GM12878 (cell line): ENCODE results near the gene ARHGEF17. TPM values are rescaled to one million over a fixed set of nuclear protein-coding genes. Genes with fewer than 3 reads are reported as not detected.

Source experiments
- ATAC-seq: fragments of 200-7000 bp; cut with Tn5 transposase; 3 replicates; pipeline ENCODE4 v1.9.1; 2020; ENCODE audit warnings: mild to moderate bottlenecking, moderate library complexity
- BruUV-seq: library from RNA; stranded (reverse); fragments of 400-500 nt; replicated peaks from 2 replicates; lab custom pipeline; 2021; lab: Mats Ljungman, UMichigan
- CTCF ChIA-PET: fragments of 300-600 bp; sonication (Branson Sonifier 250); formaldehyde crosslinking; extraction: SDS; loops from one replicate; lab custom pipeline; 2021; ENCODE audit warnings: inconsistent platforms; lab: Yijun Ruan, JAX
- POLR2A ChIA-PET: fragments of 350-600 bp; formaldehyde crosslinking; extraction: SDS; loops from one replicate; lab custom pipeline; 2021; ENCODE audit warnings: inconsistent platforms; lab: Charles Lee
- RAD21 ChIA-PET: fragments of 300-600 bp; sonication (Branson Sonifier 250); formaldehyde crosslinking; loops from one replicate; lab custom pipeline; 2023; ENCODE audit warnings: antibody characterized with exemption; ENCODE audit not compliant: unreplicated experiment; lab: Charles Lee
- SMC1A ChIA-PET: fragments of 300-600 bp; sonication (Branson Sonifier 250); formaldehyde crosslinking; loops from one replicate; lab custom pipeline; 2023; ENCODE audit not compliant: unreplicated experiment, uncharacterized antibody; lab: Charles Lee
- DNase-seq: peaks from one replicate; pipeline ENCODE4 v3.0.0-alpha.2; 2011; ENCODE audit warnings: low read depth, low spot score
- FAIRE-seq: peaks from 3 replicates; lab custom pipeline; 2011; peaks lifted over from hg19 to GRCh38; lab: Jason Lieb, UNC
- H2AFZ ChIP-seq: 2 replicates; pipeline ENCODE4 v1.6.0; 2011; ENCODE audit warnings: low read depth, low read length, control low read depth; ENCODE audit not compliant: control insufficient read depth
- H3K27ac ChIP-seq: 2 replicates; pipeline ENCODE4 v1.5.1; 2011; ENCODE audit warnings: control low read depth; ENCODE audit not compliant: control insufficient read depth, insufficient read depth
- H3K27me3 ChIP-seq, 2 experiments: replicated peaks in 1 of 2; 2 replicates each; pipeline versions ENCODE4 v1.6.0 to v1.6.1; 2011; ENCODE audit warnings: low read length in 1 of 2; ENCODE audit not compliant: control insufficient read depth in 2 of 2, insufficient read depth in 2 of 2
- H3K36me3 ChIP-seq, 2 experiments: 2 replicates each; pipeline ENCODE4 v1.5.1; 2011; ENCODE audit warnings: low read length in 1 of 2; ENCODE audit not compliant: control insufficient read depth in 2 of 2, insufficient read depth in 2 of 2
- H3K4me1 ChIP-seq: 2 replicates; pipeline ENCODE4 v1.6.1; 2011; ENCODE audit warnings: mild to moderate bottlenecking, low read length, moderate library complexity, mixed read lengths; ENCODE audit not compliant: control insufficient read depth, insufficient read depth
- H3K4me2 ChIP-seq: 2 replicates; pipeline ENCODE4 v1.6.0; 2011; ENCODE audit warnings: control low read depth; ENCODE audit not compliant: control insufficient read depth, insufficient read depth
- H3K4me3 ChIP-seq: fragments of 200-600 bp; sonication (generic); 2 replicates; pipeline ENCODE4 v1.5.1; 2016
- H3K79me2 ChIP-seq: 2 replicates; pipeline ENCODE4 v1.6.0; 2011; ENCODE audit warnings: low read length; ENCODE audit not compliant: control insufficient read depth, insufficient read depth
- H3K9ac ChIP-seq: 2 replicates; pipeline ENCODE4 v1.8.0; 2011; ENCODE audit warnings: low read length, control low read depth, mixed read lengths; ENCODE audit not compliant: control insufficient read depth, insufficient read depth
- H3K9me3 ChIP-seq: replicated peaks from 3 replicates; pipeline ENCODE4 v1.5.1; 2011; ENCODE audit warnings: mild to moderate bottlenecking, low read length; ENCODE audit not compliant: control insufficient read depth, insufficient read depth
- H4K20me1 ChIP-seq: 2 replicates; pipeline ENCODE4 v1.6.0; 2011; ENCODE audit not compliant: control insufficient read depth, insufficient read depth
- CBX5 ChIP-seq: sonication (generic); IDR thresholded peaks from 2 replicates; pipeline ENCODE4 v1.6.1; 2016; ENCODE audit warnings: low read depth, moderate library complexity, mild to moderate bottlenecking, inconsistent platforms
- E4F1 ChIP-seq: fragments of 450-650 bp; IDR thresholded peaks from 2 replicates; pipeline ENCODE4 v1.6.1; 2018; ENCODE audit warnings: borderline replicate concordance, mild to moderate bottlenecking; ENCODE audit not compliant: partially characterized antibody
- MEF2A ChIP-seq: IDR thresholded peaks from 2 replicates; pipeline ENCODE4 v1.6.1; 2011; ENCODE audit warnings: low read depth, mild to moderate bottlenecking, low read length, moderate library complexity; ENCODE audit not compliant: insufficient read depth
- PAX5 ChIP-seq: IDR thresholded peaks from 2 replicates; pipeline ENCODE4 v1.6.1; 2011; ENCODE audit warnings: low read depth, low read length, borderline replicate concordance
- POLR2AphosphoS5 ChIP-seq: IDR thresholded peaks from 2 replicates; pipeline ENCODE4 v1.6.1; 2011; ENCODE audit warnings: mild to moderate bottlenecking, low read length, inconsistent platforms
- TCF12 ChIP-seq: IDR thresholded peaks from 2 replicates; pipeline ENCODE4 v1.6.1; 2011; ENCODE audit warnings: low read depth, mild to moderate bottlenecking, low read length
- USF1 ChIP-seq: IDR thresholded peaks from 2 replicates; pipeline ENCODE4 v1.6.1; 2011; ENCODE audit warnings: borderline replicate concordance, low read depth, mild to moderate bottlenecking, moderate library complexity, mixed read lengths, low read length; ENCODE audit not compliant: insufficient read depth; ENCODE audit errors: extremely low read length
- whole genome bisulfite sequencing: methylation state at CpG from one replicate; pipeline ENCODE4 v1.1.6; 2016; ENCODE audit warnings: low lambda C conversion rate; ENCODE audit not compliant: insufficient replicate concordance, insufficient coverage; ENCODE audit errors: missing lambda C conversion rate; 5-methylcytosine and 5-hydroxymethylcytosine counted together
- in situ Hi-C: fragments of 300-500 bp; cut with MboI; formaldehyde crosslinking; loops from 9 replicates; pipeline ENCODE4 v1.14.3; 2018; ENCODE audit warnings: mixed read lengths
- intact Hi-C: fragments of 100-400 bp; cut with micrococcal nuclease; formaldehyde crosslinking; loops from one replicate; pipeline ENCODE4 v1.14.2; 2022; ENCODE audit not compliant: unreplicated experiment
- polyA plus RNA-seq, 11 experiments: library from polyadenylated mRNA; depleted of rRNA in 4 of 11; unstranded in 6 of 11; stranded (reverse) in 5 of 11; fragments of >200 nt; fragmentation: Nextera tagmentation in 4 of 11; fragmentation: Illumina TruSeq in 1 of 11; extraction: Ambion mirVana in 4 of 11; extraction: Trizol in 1 of 11; gene quantifications; 1 replicate in 1 of 11; 2 replicates in 10 of 11; pipeline versions ENCODE4 v1.2.1 to v1.2.3, GENCODE V29; 2011 to 2016; ENCODE audit warnings: inconsistent platforms in 2 of 11, missing spikeins in 2 of 11, low read depth in 1 of 11
- total RNA-seq, 4 experiments: library from RNA; depleted of rRNA in 3 of 4; stranded (reverse); fragments of >200 nt in 3 of 4; fragmentation: Illumina TruSeq in 1 of 4; extraction: Trizol in 1 of 4; gene quantifications; 2 replicates each; pipeline versions ENCODE4 v1.2.1 to v1.2.3, GENCODE V29; 2013 to 2021

Gene ARHGEF17
- total and polyA plus RNA-seq, 10 of the 15 experiments (the other 5 are each of a cell fraction or from before 2014, with no cell fraction given): 0.15 to 11.0 (median 1.7) TPM

- H3K9ac ChIP-seq: no peak overlapping the region
- intact Hi-C loops: no loop called here
- no peaks in the 10 kb centered on the region for H4K20me1 ChIP-seq
- peaks cover 48% of the 10 kb centered on the region for H3K4me1 ChIP-seq
- FAIRE-seq: no peak
- no peak overlapping the region for H3K4me2 ChIP-seq
- POLR2A ChIA-PET: interaction anchor here (2.2 kb wide), 1 partner anchor 10 kb away, joined by 9 read pairs; no protein-coding TSS in a partner anchor
- no peak overlapping the region for H3K4me3 ChIP-seq
- no peak for TF ChIP-seq CBX5
- TF ChIP-seq POLR2AphosphoS5: peak; percentile 60; the same call in 1 of the 2 replicates
- no peak for TF ChIP-seq MEF2A
- no peak for TF ChIP-seq USF1
- TF ChIP-seq PAX5: no peak
- TF ChIP-seq TCF12: no peak
- no peak for TF ChIP-seq E4F1
- TF ChIP-seq, all 136 proteins: peak for 1
- SMC1A ChIA-PET: interaction anchor here (0.7 to 1.5 kb wide), 4 partner anchors 10 to 272 kb away, joined by 3 to 4 read pairs (median 3); no protein-coding TSS in a partner anchor
- peaks cover 9 to 48% of the 10 kb centered on the region in 2 experiments for H3K36me3 ChIP-seq
- H3K9me3 ChIP-seq: no peaks in the 10 kb centered on the region
- RAD21 ChIA-PET: no interaction called here
- CTCF ChIA-PET: interaction anchor here (0.9 to 25.6 kb wide), 4 partner anchors 10 to 35 kb away, joined by 3 to 400 read pairs (median 4); no protein-coding TSS in a partner anchor
- no peaks in the 10 kb centered on the region for H3K27me3 ChIP-seq
- no peak overlapping the region for H2AFZ ChIP-seq
- 87% methylated on average over 6 of the region's 6 CpGs for WGBS
- BruUV-seq: no TSS peak
- peaks cover 66% of the 10 kb centered on the region for H3K79me2 ChIP-seq
- in situ Hi-C loops: no loop called here
- no peak for ATAC-seq
- DNase-seq: no peak
- peak overlapping the region; percentile 95; the same call in 1 of the 2 replicates for H3K27ac ChIP-seq
These were observed 81.1 kb downstream of the ARHGEF17 start for GRCh38 chr11:73389134-73389525.
